Panc1 (cell line): ENCODE data around the gene DYNLL2. TPM values are rescaled to one million over a fixed set of nuclear protein-coding genes. Genes with fewer than 3 reads are reported as not detected.
A peak's percentile ranks its signal among the peaks of the same experiment; 100 is the strongest.
"Not testable (repeated sequence)": the region's sequence is repeated elsewhere in the genome, so short reads cannot be mapped to it uniquely, and the experiment has no call there.

ENCODE experiments used
- ATAC-seq: fragments of 200-7000 bp; cut with Tn5 transposase; 2 replicates; pipeline ENCODE4 v1.9.1; 2020; ENCODE audit warnings: mild to moderate bottlenecking, moderate library complexity
- BruUV-seq: library from RNA; stranded (reverse); fragments of 400-500 nt; replicated peaks from 2 replicates; lab custom pipeline; 2021; lab: Mats Ljungman, UMichigan
- CTCF ChIA-PET: fragments of 300-600 bp; sonication (Branson Sonifier 250); formaldehyde crosslinking; loops from one replicate; lab custom pipeline; 2022; ENCODE audit warnings: antibody characterized with exemption; lab: Charles Lee
- POLR2A ChIA-PET: fragments of 300-600 bp; sonication (Branson Sonifier 250); formaldehyde crosslinking; loops from one replicate; lab custom pipeline; 2022; ENCODE audit warnings: antibody characterized with exemption; lab: Charles Lee
- DNase-seq: peaks from one replicate; pipeline ENCODE4 v3.0.0-alpha.2; 2010; ENCODE audit warnings: low read depth, low spot score
- H3K27ac ChIP-seq: 2 replicates; pipeline ENCODE4 v1.5.1; 2011; ENCODE audit warnings: mild to moderate bottlenecking, low read length, inconsistent platforms
- H3K27me3 ChIP-seq: fragments of 200-500 bp; sonication (Bioruptor generic); 2 replicates; pipeline ENCODE4 v1.6.0; 2014; ENCODE audit warnings: low read length, inconsistent platforms; ENCODE audit not compliant: control insufficient read depth, insufficient read depth
- H3K36me3 ChIP-seq: fragments of 200-500 bp; sonication (Bioruptor generic); 2 replicates; pipeline ENCODE4 v1.5.1; 2014; ENCODE audit warnings: inconsistent platforms, mild to moderate bottlenecking, low read length, moderate library complexity; ENCODE audit not compliant: control insufficient read depth, insufficient read depth
- H3K4me1 ChIP-seq: 2 replicates; pipeline ENCODE4 v1.5.1; 2011; ENCODE audit warnings: inconsistent platforms, mild to moderate bottlenecking, low read length, moderate library complexity; ENCODE audit not compliant: control insufficient read depth, insufficient read depth
- H3K4me3 ChIP-seq, 2 experiments: 2 replicates each; pipeline ENCODE4 v1.5.1; 2011 to 2012; ENCODE audit warnings: low read depth in 2 of 2, low read length in 2 of 2, mild to moderate bottlenecking in 2 of 2, inconsistent platforms in 1 of 2, moderate library complexity in 1 of 2
- H3K9me3 ChIP-seq: fragments of 200-500 bp; sonication (Bioruptor generic); 2 replicates; pipeline ENCODE4 v1.5.1; 2014; ENCODE audit warnings: low read depth, mild to moderate bottlenecking, inconsistent platforms, low read length, moderate library complexity; ENCODE audit not compliant: control insufficient read depth, insufficient read depth
- POLR2AphosphoS5 ChIP-seq: IDR thresholded peaks from 2 replicates; pipeline ENCODE4 v1.6.1; 2012; ENCODE audit warnings: mild to moderate bottlenecking, low read depth, low read length, moderate library complexity
- SIN3A ChIP-seq: IDR thresholded peaks from 2 replicates; pipeline ENCODE4 v1.6.1; 2012; ENCODE audit warnings: low read depth, mild to moderate bottlenecking, low read length, moderate library complexity, borderline replicate concordance; ENCODE audit not compliant: insufficient read depth
- TCF7L2 ChIP-seq: IDR thresholded peaks from 2 replicates; pipeline ENCODE4 v1.6.1; 2011; ENCODE audit warnings: mild to moderate bottlenecking, low read depth, low read length, inconsistent platforms
- in situ Hi-C: cut with HindIII; loops from 2 replicates; pipeline ENCODE4 v1.10.0; 2016; ENCODE audit warnings: low sequenced_read_pairs, low pct_unique_long_range_greater_than_20kb
- intact Hi-C: fragments of 100-400 bp; cut with micrococcal nuclease; formaldehyde crosslinking; loops from one replicate; pipeline ENCODE4 v1.10.0; 2022; ENCODE audit not compliant: unreplicated experiment
- total RNA-seq: library from RNA; stranded (reverse); gene quantifications from one replicate; pipeline ENCODE4 v1.2.1, GENCODE V29; 2021; ENCODE audit not compliant: unreplicated experiment
- TF ChIP-seq, protein P1 (sequence below): fragments of 450-650 bp; IDR thresholded peaks from 2 replicates; pipeline ENCODE4 v1.5.1; 2017; ENCODE audit warnings: mild to moderate bottlenecking
- TF ChIP-seq, protein P2 (sequence below), 2 experiments: IDR thresholded peaks; 2 replicates each; pipeline ENCODE4 v1.6.1; 2011 to 2012; ENCODE audit warnings: low read depth in 2 of 2, control low read depth in 1 of 2, low read length in 1 of 2, mild to moderate bottlenecking in 1 of 2, moderate library complexity in 1 of 2; ENCODE audit not compliant: insufficient read depth in 1 of 2

DYNLL2 gene
- total RNA-seq, 1 experiment from 2014 or later: 19.8 TPM

DNA sequence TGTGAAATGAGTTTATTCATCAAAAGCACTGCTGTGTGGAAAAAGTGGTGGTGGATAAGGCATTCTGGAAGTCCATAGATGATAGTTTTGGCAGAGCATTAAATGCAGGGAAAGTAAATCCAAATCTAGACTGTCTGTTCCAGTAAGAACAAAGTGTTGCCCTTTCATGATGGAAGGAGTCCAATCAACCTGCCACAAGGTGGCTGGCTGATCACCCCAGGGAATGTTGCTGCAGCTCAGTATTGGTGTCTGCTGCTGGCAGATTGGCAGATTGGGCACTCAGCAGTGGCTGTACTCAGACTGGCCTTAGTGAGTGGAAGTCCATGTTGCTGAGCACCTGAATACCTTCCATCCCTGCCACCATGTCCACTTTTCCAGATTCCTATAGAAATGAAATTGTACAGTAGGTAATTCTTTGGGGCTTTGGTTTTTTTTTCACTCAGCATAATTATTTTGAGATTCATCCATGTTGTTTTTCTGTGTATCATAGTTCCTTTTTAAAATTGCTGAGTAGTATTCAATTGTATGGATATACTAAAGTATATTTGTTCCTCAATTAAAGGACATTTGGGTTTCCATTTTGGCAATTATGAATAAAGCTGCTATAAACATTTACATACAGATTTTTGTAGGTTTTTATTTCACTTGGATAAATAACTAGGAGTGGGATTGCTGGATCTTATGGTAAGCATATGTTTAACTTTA is 14.3 kb downstream of the DYNLL2 start:
- H3K27ac ChIP-seq: no peak overlapping the region
- no TSS peak for BruUV-seq
- H3K4me1 ChIP-seq: no peaks in the 10 kb centered on the region
- DNase-seq (no peak), ATAC-seq (peak; percentile 67; the same call in 1 of the 2 replicates)
- no peaks in the 10 kb centered on the region for H3K36me3 ChIP-seq
- TF ChIP-seq TCF7L2 (no peak), POLR2AphosphoS5 (no peak), SIN3A (no peak)
- TF ChIP-seq, protein P1, sequence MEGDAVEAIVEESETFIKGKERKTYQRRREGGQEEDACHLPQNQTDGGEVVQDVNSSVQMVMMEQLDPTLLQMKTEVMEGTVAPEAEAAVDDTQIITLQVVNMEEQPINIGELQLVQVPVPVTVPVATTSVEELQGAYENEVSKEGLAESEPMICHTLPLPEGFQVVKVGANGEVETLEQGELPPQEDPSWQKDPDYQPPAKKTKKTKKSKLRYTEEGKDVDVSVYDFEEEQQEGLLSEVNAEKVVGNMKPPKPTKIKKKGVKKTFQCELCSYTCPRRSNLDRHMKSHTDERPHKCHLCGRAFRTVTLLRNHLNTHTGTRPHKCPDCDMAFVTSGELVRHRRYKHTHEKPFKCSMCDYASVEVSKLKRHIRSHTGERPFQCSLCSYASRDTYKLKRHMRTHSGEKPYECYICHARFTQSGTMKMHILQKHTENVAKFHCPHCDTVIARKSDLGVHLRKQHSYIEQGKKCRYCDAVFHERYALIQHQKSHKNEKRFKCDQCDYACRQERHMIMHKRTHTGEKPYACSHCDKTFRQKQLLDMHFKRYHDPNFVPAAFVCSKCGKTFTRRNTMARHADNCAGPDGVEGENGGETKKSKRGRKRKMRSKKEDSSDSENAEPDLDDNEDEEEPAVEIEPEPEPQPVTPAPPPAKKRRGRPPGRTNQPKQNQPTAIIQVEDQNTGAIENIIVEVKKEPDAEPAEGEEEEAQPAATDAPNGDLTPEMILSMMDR: no peak
- TF ChIP-seq, protein P2, sequence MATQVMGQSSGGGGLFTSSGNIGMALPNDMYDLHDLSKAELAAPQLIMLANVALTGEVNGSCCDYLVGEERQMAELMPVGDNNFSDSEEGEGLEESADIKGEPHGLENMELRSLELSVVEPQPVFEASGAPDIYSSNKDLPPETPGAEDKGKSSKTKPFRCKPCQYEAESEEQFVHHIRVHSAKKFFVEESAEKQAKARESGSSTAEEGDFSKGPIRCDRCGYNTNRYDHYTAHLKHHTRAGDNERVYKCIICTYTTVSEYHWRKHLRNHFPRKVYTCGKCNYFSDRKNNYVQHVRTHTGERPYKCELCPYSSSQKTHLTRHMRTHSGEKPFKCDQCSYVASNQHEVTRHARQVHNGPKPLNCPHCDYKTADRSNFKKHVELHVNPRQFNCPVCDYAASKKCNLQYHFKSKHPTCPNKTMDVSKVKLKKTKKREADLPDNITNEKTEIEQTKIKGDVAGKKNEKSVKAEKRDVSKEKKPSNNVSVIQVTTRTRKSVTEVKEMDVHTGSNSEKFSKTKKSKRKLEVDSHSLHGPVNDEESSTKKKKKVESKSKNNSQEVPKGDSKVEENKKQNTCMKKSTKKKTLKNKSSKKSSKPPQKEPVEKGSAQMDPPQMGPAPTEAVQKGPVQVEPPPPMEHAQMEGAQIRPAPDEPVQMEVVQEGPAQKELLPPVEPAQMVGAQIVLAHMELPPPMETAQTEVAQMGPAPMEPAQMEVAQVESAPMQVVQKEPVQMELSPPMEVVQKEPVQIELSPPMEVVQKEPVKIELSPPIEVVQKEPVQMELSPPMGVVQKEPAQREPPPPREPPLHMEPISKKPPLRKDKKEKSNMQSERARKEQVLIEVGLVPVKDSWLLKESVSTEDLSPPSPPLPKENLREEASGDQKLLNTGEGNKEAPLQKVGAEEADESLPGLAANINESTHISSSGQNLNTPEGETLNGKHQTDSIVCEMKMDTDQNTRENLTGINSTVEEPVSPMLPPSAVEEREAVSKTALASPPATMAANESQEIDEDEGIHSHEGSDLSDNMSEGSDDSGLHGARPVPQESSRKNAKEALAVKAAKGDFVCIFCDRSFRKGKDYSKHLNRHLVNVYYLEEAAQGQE (IDR thresholded peaks at IDR 0.05; ENCODE audit: insufficient read depth in 1 of 2, low read depth in 2 of 2, low read length in 1 of 2): no peak
- intact Hi-C loops: no loop called here
- H3K4me3 ChIP-seq: no peak overlapping the region
- CTCF ChIA-PET: no interaction called here
- POLR2A ChIA-PET: no interaction called here
- H3K27me3 ChIP-seq: no peaks in the 10 kb centered on the region
- no peaks in the 10 kb centered on the region for H3K9me3 ChIP-seq
- in situ Hi-C loops: no loop called here

DNA sequence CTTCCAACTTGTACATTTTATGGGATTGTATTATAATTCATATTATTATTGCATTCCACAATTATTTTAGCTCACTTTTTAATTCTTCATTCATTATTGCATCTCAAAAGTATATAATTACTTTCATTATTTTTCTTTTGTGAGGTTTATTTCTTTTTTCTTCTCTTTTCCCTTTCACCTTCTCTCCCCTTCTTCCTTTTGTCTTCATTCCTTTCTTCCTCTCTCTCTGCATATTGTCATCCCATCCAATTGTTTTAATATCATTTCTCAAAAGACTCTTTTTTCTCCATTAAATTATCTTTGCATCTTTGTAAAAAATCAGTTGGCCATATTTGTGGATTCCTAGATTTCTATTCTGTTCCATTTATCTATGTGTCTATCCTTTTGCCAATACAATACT is 17.3 kb downstream of the DYNLL2 start:
- POLR2A ChIA-PET: no interaction called here
- H3K4me3 ChIP-seq: no peak overlapping the region
- H3K9me3 ChIP-seq: no peaks in the 10 kb centered on the region
- H3K27me3 ChIP-seq: no peaks in the 10 kb centered on the region
- no peaks in the 10 kb centered on the region for H3K36me3 ChIP-seq
- no peak overlapping the region for H3K27ac ChIP-seq
- in situ Hi-C loops: no loop called here
- intact Hi-C loops: no loop called here
- no peak for DNase-seq
- CTCF ChIA-PET: no interaction called here
- no TSS peak for BruUV-seq
- no peak for ATAC-seq
- TF ChIP-seq, protein P2 (IDR thresholded peaks at IDR 0.05; ENCODE audit: insufficient read depth in 1 of 2, low read depth in 2 of 2, low read length in 1 of 2): no peak
- TF ChIP-seq, protein P1: no peak
- TF ChIP-seq TCF7L2 (no peak), SIN3A (no peak), POLR2AphosphoS5 (no peak)
- H3K4me1 ChIP-seq: no peaks in the 10 kb centered on the region

DNA sequence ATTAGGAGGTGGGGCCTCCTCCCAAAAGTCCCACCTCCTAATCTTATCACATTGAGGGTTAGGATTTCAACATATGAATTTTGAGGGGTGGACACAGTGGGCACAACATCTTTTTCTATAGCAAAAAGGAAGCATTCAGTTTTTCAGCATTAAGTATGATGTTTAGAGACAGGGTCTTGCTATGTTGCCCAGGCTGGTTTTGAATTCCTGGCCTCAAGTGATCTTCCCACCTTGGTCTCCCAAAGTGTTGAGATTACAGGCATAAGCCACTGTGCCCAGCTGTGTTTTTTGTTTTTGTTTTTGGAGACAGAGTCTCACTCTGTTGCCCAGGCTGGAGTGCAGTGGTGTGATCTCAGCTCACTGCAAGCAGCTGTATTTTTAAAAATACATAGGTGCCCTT is 18.7 kb downstream of the DYNLL2 start:
- CTCF ChIA-PET, H3K27ac ChIP-seq, H3K4me1 ChIP-seq, POLR2A ChIA-PET, H3K9me3 ChIP-seq, H3K27me3 ChIP-seq, DNase-seq, ATAC-seq, H3K36me3 ChIP-seq, H3K4me3 ChIP-seq, in situ Hi-C loops, intact Hi-C loops, BruUV-seq: not testable (repeated sequence)
